LNCAP (cell line): ENCODE measurements around the gene CCDC120.

Source experiments
- TF ChIP-seq, protein P1 (sequence below): fragments of 450-650 bp; IDR thresholded peaks from 2 replicates; pipeline ENCODE4 v1.5.1; 2017; ENCODE audit warnings: mild to moderate bottlenecking

The CCDC120 gene

DNA sequence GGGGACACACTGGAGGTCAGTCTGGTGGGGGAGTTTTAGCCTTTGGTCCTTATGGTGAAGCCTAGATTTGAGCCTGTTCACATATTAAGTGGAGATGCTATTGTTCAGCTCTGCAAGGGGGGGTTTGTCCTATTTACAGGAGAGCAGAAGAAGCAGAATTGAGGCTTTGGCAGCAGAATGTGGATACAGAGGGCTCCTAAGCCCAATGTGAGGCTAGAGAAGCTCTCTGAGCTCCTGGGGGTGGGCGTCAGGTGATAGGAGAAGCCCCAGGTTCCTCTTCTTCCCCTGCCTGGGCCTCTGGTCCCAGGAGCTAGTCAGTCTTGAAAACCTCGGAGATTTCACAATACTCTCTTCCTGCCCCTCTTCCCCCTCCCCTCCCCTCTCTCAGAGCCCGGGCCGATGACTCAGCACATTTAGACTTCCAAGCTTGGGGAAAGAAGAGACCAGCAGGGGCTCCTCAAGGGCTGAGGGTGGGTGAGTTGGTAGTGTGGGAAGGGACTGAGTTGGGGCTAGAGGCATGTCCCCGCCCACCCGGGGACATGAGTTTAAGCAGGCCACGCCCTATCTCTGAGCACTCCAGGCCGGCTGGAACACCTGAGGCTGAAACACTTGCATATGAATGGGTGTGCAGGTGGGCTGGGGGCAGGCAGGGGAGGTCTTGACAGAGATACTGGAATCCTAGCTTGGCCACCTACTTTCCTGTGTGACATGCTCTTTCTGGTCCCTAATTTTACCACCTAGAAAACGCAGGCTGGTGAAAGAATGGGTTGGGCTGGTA is 19.0 kb upstream of the CCDC120 start:
- TF ChIP-seq, protein P1, sequence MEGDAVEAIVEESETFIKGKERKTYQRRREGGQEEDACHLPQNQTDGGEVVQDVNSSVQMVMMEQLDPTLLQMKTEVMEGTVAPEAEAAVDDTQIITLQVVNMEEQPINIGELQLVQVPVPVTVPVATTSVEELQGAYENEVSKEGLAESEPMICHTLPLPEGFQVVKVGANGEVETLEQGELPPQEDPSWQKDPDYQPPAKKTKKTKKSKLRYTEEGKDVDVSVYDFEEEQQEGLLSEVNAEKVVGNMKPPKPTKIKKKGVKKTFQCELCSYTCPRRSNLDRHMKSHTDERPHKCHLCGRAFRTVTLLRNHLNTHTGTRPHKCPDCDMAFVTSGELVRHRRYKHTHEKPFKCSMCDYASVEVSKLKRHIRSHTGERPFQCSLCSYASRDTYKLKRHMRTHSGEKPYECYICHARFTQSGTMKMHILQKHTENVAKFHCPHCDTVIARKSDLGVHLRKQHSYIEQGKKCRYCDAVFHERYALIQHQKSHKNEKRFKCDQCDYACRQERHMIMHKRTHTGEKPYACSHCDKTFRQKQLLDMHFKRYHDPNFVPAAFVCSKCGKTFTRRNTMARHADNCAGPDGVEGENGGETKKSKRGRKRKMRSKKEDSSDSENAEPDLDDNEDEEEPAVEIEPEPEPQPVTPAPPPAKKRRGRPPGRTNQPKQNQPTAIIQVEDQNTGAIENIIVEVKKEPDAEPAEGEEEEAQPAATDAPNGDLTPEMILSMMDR, result no peak

DNA sequence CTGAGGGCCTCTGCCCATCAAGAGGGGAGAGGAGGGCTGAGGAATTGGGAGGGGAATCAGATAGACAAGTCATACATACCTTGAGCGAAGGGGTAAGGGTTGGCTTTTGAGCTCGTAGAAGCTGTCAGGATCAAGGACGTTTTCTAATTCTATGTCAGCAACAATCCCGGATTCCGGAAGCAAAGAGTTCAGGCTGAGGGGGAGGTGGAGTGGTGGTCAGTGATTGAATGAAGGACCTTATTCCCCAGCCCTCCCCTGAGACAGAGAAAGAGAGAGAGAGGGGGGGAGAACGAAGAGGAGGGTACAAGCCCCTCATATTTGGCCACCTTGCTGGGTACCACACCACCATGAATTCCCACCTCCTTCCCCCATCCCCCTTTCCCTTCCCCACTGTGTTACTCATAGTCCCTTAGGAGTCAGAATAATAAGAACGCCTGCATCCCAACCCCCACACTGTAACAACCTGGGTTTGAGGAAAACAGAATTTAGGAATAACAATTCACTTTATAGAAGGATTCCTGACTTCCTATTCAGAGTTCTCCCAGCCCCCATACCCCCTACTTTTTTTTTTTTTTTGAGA is 18.3 kb upstream of the CCDC120 start:
- TF ChIP-seq, protein P1, result no peak

DNA sequence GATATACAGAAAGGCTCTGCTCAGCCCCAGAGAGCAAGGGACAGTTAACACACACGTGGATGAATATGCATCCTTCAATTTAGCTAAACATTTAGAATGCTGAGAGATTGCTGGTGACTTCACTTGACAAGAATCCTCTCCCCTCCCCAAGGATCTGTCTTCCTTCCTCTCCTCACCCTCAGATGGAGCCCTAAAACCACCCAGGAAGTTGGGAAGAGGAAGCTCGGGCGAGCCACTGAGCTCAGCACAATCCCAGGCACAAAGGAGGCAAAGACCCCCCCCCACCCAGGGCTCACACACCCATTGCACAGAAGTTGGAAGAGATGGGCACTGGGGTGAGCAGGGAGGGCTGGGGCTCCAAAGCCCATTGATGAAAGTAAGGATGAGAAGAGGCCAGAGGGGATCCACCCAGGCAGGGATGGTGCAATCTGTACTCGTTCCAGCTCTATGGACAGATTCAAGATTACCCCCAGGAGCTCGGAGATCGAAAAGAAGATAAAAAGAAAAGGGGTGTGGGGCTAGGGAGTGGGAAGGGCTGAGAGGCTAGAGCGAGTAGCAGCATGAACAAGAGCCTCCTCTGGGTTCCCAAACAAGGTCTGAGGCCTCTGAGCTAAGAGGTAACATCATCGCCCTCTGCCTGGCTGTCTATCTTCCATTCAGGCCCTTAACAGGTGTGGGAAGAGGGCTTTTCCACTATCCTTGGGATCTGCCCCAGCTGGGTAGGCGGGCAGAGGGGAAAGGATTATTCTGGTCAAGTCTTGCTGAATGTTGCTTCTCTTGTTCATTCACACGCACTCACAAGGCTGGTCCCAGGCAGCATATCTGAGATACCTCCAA is 16.8 kb upstream of the CCDC120 start:
- TF ChIP-seq, protein P1, result no peak

DNA sequence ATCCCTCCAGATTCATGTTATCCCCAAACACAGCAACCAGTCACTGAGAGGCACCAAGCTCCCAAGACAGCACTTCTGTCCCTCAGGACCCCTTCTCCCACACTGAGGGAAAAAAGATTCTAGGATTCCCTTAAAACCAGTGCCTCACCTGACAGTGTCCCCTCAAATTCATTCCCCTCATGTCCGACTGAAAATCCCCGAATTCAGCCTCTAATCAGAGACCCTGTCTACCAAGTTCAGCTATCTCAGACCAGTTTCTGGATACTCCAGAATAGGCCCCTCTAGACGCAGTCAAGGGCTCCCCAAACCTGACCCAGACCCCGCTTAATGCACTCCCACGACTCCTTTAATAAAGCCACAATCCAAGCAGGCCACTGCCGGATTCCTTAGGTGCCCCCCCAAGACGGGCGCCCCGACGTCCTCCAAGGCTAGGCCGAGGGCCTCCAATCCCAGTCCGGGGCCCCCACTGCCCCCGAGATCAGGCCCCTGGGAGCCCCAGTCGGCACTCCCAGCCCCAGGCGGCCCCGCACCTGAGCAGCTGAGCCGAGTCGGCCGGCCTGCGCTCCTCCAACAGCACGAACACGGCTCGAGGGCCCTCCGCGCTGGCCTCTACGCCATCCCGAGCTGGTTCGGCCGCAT is 16.1 kb upstream of the CCDC120 start:
- TF ChIP-seq, protein P1, result no peak

DNA sequence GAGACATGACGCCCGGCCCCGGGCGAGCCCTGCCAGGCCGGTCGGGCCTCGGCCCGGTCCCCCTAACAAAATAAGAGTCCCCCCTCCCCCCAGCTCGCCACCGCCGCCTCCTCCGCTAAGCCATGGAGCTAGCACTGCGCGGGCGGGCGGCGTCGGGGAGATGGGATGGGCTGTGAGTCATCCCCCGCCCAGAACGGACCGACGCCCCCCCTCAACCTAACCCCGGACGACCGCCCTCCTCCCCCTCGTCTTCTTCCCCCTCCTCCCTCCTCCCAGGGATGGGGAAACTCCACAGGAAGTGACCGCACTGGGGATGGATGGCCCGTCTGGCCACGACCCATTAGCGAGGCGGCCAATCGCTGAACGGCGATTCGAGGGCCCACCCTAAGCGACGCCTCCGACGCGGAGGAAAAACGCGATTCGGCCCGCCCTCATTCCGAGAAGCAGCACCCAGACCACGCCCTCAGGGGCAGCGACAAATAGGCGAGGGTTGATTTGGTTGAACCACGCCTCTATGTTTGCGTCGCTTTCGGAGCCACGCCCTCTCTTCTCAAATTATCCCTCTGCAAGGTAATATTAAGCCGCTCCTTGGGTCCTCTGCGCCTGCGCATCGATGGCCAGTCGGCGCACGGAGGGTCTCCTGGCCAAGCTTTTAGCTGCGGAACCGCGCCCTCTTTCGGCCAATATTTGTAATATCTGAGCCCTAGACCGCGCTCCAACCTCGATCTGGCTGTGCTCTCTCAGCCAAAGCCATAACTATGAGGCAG is 15.4 kb upstream of the CCDC120 start, which contains the start of gene TFE3:
Gene TFE3, minus strand, starts transcription at position 138 of the 767 bp plus-strand sequence. Its CDS starts 131 bp downstream, at position 7.
- TF ChIP-seq, protein P1, result peak; percentile 53

DNA sequence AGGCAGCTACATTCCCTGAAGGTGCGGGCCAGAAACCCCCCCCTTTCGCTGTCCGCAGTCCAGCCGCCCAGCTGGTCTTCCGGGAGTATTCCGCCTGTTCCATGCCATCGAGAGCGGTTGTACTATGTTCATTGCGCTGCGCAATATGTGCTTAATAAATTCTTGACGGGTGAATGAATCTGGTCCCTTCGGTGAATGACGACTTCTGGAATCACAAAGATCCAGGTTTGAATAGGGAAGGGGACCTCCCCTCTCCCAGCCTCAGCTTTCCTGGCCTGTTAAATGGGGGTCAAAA is 14.9 kb upstream of the CCDC120 start:
- TF ChIP-seq, protein P1, result no peak
